ENCODE measurements around the gene HARS1. TPM values are rescaled to one million over a fixed set of nuclear protein-coding genes. Genes with fewer than 3 reads are reported as not detected.
A peak's percentile ranks its signal among the peaks of the same experiment; 100 is the strongest.
"Not testable (repeated sequence)": the region's sequence is repeated elsewhere in the genome, so short reads cannot be mapped to it uniquely, and the experiment has no call there.

HARS1 gene
- total RNA-seq, 1 experiment from 2014 or later: 55.6 TPM

DNA sequence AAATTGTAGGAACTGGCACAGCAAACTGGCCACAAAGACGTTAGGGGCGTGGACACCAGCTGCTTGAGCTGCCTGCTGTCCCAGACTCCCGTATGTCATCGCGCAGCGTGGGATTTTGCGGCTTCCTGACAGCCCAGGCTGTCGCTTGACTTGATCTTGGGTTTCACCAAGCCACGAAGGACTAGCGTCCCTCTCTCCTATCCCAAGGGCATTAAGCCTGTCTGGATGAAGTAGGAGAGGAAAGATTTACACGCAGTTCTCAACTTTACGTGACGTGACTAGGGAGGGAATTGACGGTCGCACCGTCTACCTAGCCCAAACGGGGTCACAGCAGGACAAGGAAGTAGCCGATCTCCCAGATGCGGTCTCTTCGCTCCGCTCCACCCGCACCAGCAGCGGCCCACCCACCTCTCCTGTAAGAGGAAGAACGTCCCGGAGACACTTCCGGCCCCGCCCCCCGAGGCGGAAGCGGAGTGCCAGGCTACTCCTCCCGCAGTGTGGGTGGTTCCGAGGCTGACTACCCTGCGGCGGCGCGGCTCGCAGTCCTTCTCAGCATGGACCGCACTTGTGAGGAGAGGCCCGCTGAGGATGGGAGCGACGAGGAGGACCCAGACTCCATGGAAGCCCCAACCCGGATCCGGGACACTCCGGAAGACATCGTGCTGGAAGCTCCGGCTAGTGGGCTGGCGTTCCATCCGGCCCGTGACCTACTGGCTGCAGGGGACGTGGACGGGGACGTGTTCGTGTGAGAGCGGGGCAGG is 26.6 kb downstream of the HARS1 start, which contains the start of gene WDR55 (continued):
- 0 out of 2 replicates have a peak, but pooled peaks have one; percentile 50 for TF ChIP-seq ESRRA (CRISPR knock-in tag; IDR thresholded peaks at IDR 0.05; ENCODE audit: borderline replicate concordance)
- TF ChIP-seq, protein P1, sequence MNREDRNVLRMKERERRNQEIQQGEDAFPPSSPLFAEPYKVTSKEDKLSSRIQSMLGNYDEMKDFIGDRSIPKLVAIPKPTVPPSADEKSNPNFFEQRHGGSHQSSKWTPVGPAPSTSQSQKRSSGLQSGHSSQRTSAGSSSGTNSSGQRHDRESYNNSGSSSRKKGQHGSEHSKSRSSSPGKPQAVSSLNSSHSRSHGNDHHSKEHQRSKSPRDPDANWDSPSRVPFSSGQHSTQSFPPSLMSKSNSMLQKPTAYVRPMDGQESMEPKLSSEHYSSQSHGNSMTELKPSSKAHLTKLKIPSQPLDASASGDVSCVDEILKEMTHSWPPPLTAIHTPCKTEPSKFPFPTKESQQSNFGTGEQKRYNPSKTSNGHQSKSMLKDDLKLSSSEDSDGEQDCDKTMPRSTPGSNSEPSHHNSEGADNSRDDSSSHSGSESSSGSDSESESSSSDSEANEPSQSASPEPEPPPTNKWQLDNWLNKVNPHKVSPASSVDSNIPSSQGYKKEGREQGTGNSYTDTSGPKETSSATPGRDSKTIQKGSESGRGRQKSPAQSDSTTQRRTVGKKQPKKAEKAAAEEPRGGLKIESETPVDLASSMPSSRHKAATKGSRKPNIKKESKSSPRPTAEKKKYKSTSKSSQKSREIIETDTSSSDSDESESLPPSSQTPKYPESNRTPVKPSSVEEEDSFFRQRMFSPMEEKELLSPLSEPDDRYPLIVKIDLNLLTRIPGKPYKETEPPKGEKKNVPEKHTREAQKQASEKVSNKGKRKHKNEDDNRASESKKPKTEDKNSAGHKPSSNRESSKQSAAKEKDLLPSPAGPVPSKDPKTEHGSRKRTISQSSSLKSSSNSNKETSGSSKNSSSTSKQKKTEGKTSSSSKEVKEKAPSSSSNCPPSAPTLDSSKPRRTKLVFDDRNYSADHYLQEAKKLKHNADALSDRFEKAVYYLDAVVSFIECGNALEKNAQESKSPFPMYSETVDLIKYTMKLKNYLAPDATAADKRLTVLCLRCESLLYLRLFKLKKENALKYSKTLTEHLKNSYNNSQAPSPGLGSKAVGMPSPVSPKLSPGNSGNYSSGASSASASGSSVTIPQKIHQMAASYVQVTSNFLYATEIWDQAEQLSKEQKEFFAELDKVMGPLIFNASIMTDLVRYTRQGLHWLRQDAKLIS (CRISPR knock-in tag; IDR thresholded peaks at IDR 0.05; ENCODE audit: borderline replicate concordance): no peak
- TF ChIP-seq, protein P2, sequence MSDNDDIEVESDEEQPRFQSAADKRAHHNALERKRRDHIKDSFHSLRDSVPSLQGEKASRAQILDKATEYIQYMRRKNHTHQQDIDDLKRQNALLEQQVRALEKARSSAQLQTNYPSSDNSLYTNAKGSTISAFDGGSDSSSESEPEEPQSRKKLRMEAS (CRISPR knock-in tag; IDR thresholded peaks at IDR 0.05): peak; percentile 82
- no peak for TF ChIP-seq NR2C2 (CRISPR knock-in tag; IDR thresholded peaks at IDR 0.05)
- 0 out of 2 replicates have a peak, but pooled peaks have one; percentile 27 for TF ChIP-seq ZNF317 (CRISPR knock-in tag; IDR thresholded peaks at IDR 0.05; ENCODE audit: borderline replicate concordance, low read depth)
- no peak for TF ChIP-seq ZNF532 (CRISPR knock-in tag; IDR thresholded peaks at IDR 0.05; ENCODE audit: borderline replicate concordance)

DNA sequence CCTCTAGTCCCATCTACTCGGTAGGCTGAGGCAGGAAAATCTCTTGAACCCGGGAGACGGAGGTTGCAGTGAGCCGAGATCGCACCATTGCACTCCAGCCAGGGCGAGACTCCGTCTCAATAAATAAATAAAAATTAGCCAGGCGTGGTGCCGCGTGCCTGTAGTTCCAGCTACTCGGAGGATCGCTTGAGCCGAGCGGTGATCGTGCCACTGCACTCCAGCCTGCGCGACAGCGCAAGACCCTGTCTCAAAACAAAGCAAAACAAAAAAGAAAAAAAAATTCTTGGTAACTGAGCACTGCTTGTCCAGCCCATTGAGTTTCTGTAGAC is 27.2 kb downstream of the HARS1 start:
- CTCF ChIA-PET: interaction anchor here (0.7 kb wide), 1 partner anchor 33 kb away, joined by 3 read pairs; no protein-coding TSS in a partner anchor
- Mint-ChIP-seq H3K4me3 (peak overlapping the region; percentile 99), H3K27ac (peak overlapping the region; percentile 98), H3K4me1 (peaks cover 6% of the 10 kb centered on the region), H3K27me3 (ENCODE audit: low read depth) (no peaks in the 10 kb centered on the region), H3K36me3 (peaks cover 59% of the 10 kb centered on the region), H3K9me3 (no peaks in the 10 kb centered on the region)
- no peak for TF ChIP-seq USF1 (CRISPR knock-in tag; IDR thresholded peaks at IDR 0.05)
- TF ChIP-seq ZNF423 (CRISPR knock-in tag; IDR thresholded peaks at IDR 0.05): no peak
- no peak for TF ChIP-seq ARID4B (CRISPR knock-in tag; IDR thresholded peaks at IDR 0.05; ENCODE audit: borderline replicate concordance)
- TF ChIP-seq, protein P3, sequence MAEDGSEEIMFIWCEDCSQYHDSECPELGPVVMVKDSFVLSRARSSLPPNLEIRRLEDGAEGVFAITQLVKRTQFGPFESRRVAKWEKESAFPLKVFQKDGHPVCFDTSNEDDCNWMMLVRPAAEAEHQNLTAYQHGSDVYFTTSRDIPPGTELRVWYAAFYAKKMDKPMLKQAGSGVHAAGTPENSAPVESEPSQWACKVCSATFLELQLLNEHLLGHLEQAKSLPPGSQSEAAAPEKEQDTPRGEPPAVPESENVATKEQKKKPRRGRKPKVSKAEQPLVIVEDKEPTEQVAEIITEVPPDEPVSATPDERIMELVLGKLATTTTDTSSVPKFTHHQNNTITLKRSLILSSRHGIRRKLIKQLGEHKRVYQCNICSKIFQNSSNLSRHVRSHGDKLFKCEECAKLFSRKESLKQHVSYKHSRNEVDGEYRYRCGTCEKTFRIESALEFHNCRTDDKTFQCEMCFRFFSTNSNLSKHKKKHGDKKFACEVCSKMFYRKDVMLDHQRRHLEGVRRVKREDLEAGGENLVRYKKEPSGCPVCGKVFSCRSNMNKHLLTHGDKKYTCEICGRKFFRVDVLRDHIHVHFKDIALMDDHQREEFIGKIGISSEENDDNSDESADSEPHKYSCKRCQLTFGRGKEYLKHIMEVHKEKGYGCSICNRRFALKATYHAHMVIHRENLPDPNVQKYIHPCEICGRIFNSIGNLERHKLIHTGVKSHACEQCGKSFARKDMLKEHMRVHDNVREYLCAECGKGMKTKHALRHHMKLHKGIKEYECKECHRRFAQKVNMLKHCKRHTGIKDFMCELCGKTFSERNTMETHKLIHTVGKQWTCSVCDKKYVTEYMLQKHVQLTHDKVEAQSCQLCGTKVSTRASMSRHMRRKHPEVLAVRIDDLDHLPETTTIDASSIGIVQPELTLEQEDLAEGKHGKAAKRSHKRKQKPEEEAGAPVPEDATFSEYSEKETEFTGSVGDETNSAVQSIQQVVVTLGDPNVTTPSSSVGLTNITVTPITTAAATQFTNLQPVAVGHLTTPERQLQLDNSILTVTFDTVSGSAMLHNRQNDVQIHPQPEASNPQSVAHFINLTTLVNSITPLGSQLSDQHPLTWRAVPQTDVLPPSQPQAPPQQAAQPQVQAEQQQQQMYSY (CRISPR knock-in tag; IDR thresholded peaks at IDR 0.05): no peak
- TF ChIP-seq HMGXB4 (CRISPR knock-in tag; IDR thresholded peaks at IDR 0.05): 0 out of 2 replicates have a peak, but pooled peaks have one; percentile 0
- POLR2A ChIA-PET: interaction anchor here (1.3 kb wide), 1 partner anchor 16 kb away, joined by 3 read pairs; the partner anchor contains the start of genes IK and NDUFA2
- DNase-seq (ENCODE audit: low spot score) (no peak), ATAC-seq (peak; percentile 5; the same call in 1 of the 2 replicates)

- peaks cover 59% of the 10 kb centered on the region for H3K36me3 Mint-ChIP-seq
- POLR2A ChIA-PET; CTCF ChIA-PET; H3K4me1 Mint-ChIP-seq; H3K4me3 Mint-ChIP-seq; ATAC-seq; H3K27ac Mint-ChIP-seq; DNase-seq (ENCODE audit: low spot score); H3K27me3 Mint-ChIP-seq (ENCODE audit: low read depth); H3K9me3 Mint-ChIP-seq: not testable (repeated sequence)
Observed at GRCh38 chr5:140660371-140660770, 30.8 kb downstream of the HARS1 start.
